ENCODE results near the gene JAK1. TPM values are rescaled to one million over a fixed set of nuclear protein-coding genes. Genes with fewer than 3 reads are reported as not detected.
"Not testable (repeated sequence)": the region's sequence is repeated elsewhere in the genome, so short reads cannot be mapped to it uniquely, and the experiment has no call there.

The JAK1 gene
- total and polyA plus RNA-seq, 8 donors, result 15.5 to 89.8 (median 50.7) TPM

GRCh38 chr1:64828829-64829228, 137.5 kb downstream of the JAK1 start:
- ATAC-seq (no peak), FAIRE-seq (no peak), DNase-seq (no peak)
- no peak for TF ChIP-seq CTCF (IDR thresholded peaks at IDR 0.05)
- peaks cover 0 to 11% (median 0%) of the 10 kb centered on the region in 3 donors for H3K36me3 ChIP-seq
- intact Hi-C loops (cut with DNase I), result loop anchor here in 2 of 3 donors (10.0 kb wide), 2 partner anchors 134 to 564 kb away; no protein-coding TSS in a partner anchor
- H3K4me3 ChIP-seq, result no peak overlapping the region
- no peak overlapping the region for H3K27ac ChIP-seq
- no peaks in the 10 kb centered on the region for H3K9me3 ChIP-seq
- no peaks in the 10 kb centered on the region for H3K4me1 ChIP-seq
- H3K27me3 ChIP-seq, result no peaks in the 10 kb centered on the region
- WGBS, 2 donors, result 51 to 66% methylated on average over 1 of the region's 1 CpG

- H3K27ac ChIP-seq, result no peak overlapping the region
- no peak overlapping the region for H3K4me3 ChIP-seq
- no peaks in the 10 kb centered on the region for H3K36me3 ChIP-seq
- DNase-seq (no peak), ATAC-seq (no peak), FAIRE-seq (no peak)
- no peak for TF ChIP-seq CTCF (IDR thresholded peaks at IDR 0.05)
- no peaks in the 10 kb centered on the region for H3K27me3 ChIP-seq
- 84 to 91% methylated on average over 5 of the region's 5 CpGs for WGBS, 2 donors
- no peaks in the 10 kb centered on the region for H3K4me1 ChIP-seq
- intact Hi-C loops (cut with DNase I), result loop anchor here in 2 of 3 donors (10.0 kb wide), 2 partner anchors 132 to 562 kb away; no protein-coding TSS in a partner anchor
- no peaks in the 10 kb centered on the region for H3K9me3 ChIP-seq
Observed at GRCh38 chr1:64826991-64827390, 139.4 kb downstream of the JAK1 start.

GRCh38 chr1:64823691-64824476, 142.5 kb downstream of the JAK1 start:
- WGBS, 2 donors, result 37 to 40% methylated on average over 11 of the region's 11 CpGs
- H3K27ac ChIP-seq, result no peak overlapping the region
- intact Hi-C loops (cut with DNase I), result loop anchor here in 2 of 3 donors (5.0 to 10.0 kb wide), 3 partner anchors 129 to 559 kb away; no protein-coding TSS in a partner anchor
- H3K27me3 ChIP-seq, result no peaks in the 10 kb centered on the region
- H3K9me3 ChIP-seq, result no peaks in the 10 kb centered on the region
- no peak overlapping the region for H3K4me3 ChIP-seq
- ATAC-seq (peak; percentile 88 to 97 (median 94)), DNase-seq (peak in 4 of 6 donors; percentile 42 to 71 (median 56)), FAIRE-seq (peak; percentile 78)
- no peaks in the 10 kb centered on the region for H3K4me1 ChIP-seq
- peak; percentile 57 to 82 (median 74) for TF ChIP-seq CTCF (IDR thresholded peaks at IDR 0.05)
- H3K36me3 ChIP-seq, result no peaks in the 10 kb centered on the region

- 41 to 59% methylated on average over 1 of the region's 1 CpG for WGBS, 2 donors
- H3K27ac ChIP-seq, result no peak overlapping the region
- no peaks in the 10 kb centered on the region for H3K9me3 ChIP-seq
- FAIRE-seq, result peak; percentile 60
- no peaks in the 10 kb centered on the region for H3K4me1 ChIP-seq
- DNase-seq, result no peak
- H3K27me3 ChIP-seq, result no peaks in the 10 kb centered on the region
- no peak overlapping the region for H3K4me3 ChIP-seq
- no peak for TF ChIP-seq CTCF (IDR thresholded peaks at IDR 0.05)
- no peaks in the 10 kb centered on the region for H3K36me3 ChIP-seq
- no peak for ATAC-seq
- intact Hi-C loops (cut with DNase I), result loop anchor here in 2 of 3 donors (5.0 to 10.0 kb wide), 3 partner anchors 128 to 558 kb away; no protein-coding TSS in a partner anchor
Observed at GRCh38 chr1:64822621-64823020, 143.7 kb downstream of the JAK1 start.

GRCh38 chr1:64820572-64820971, 145.8 kb downstream of the JAK1 start:
- FAIRE-seq, H3K9me3 ChIP-seq, ATAC-seq, H3K27me3 ChIP-seq, DNase-seq, H3K36me3 ChIP-seq, H3K4me1 ChIP-seq, H3K4me3 ChIP-seq, H3K27ac ChIP-seq: not testable (repeated sequence)
- WGBS, 2 donors, result 97% methylated on average over 3 of the region's 3 CpGs
- intact Hi-C loops (cut with DNase I), result loop anchor here in 2 of 3 donors (5.0 to 10.0 kb wide), 3 partner anchors 126 to 556 kb away; no protein-coding TSS in a partner anchor

GRCh38 chr1:64817364-64817763, 149.0 kb downstream of the JAK1 start:
- H3K4me3 ChIP-seq, DNase-seq, H3K4me1 ChIP-seq, H3K27ac ChIP-seq, FAIRE-seq, H3K9me3 ChIP-seq, ATAC-seq, H3K36me3 ChIP-seq, H3K27me3 ChIP-seq: not testable (repeated sequence)
- WGBS, 2 donors, result 84 to 89% methylated on average over 5 of the region's 5 CpGs
- intact Hi-C loops (cut with DNase I), result loop anchor here in 1 of 3 donors (10.0 kb wide), 1 partner anchor 73 kb away; the partner anchor contains the start of gene RAVER2

Measured in pancreas (tissue), 10 donors.